ENCODE results near the gene ATL2.

The ATL2 gene

GRCh38 chr2:38390947-38391346, 13.9 kb upstream of the ATL2 start:
- DNase-seq = no peak

- DNase-seq = no peak
Measured at GRCh38 chr2:38387887-38388286, 10.8 kb upstream of the ATL2 start.

- DNase-seq = no peak
Measured at GRCh38 chr2:38386821-38387220, 9.7 kb upstream of the ATL2 start.

DNA sequence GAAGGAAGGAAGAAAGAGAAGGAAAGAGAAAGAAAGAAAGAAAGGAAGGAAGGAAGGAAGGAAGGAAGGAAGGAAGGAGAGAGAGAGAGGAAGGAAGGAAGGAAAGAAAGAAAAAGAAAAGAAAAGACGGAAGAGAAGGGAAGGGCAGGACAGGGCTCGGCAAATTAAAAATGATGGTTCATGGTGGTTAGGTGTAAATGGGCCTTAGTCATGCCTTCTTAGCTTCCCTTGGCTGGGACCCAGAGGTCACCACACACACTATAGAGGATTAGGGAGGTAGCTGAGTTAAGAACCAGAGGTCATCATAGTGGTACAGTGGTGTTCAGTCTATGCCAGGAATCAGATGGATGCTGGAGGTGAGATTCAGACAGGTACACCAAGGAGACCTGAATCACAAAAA, 9.3 kb upstream of the ATL2 start:
- no peak for DNase-seq

DNA sequence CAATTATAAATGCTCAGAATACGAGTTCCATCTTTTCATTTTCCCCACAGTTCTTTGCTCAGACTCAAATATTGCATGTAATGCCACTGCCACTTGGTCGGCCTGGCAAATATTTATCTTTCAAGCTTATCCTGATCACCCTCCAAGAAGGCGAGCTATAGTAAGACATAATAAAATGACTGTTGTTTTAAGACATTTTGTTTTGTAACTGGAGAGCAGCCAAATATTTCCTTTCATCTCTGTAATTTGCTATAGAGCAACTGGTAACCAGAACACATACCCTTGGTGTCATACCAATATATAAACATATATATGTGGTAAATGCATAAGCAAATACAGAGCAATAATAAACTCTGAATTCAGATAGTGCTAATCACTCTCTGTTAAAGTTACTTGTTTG, 7.3 kb upstream of the ATL2 start:
- no peak for DNase-seq

DNA sequence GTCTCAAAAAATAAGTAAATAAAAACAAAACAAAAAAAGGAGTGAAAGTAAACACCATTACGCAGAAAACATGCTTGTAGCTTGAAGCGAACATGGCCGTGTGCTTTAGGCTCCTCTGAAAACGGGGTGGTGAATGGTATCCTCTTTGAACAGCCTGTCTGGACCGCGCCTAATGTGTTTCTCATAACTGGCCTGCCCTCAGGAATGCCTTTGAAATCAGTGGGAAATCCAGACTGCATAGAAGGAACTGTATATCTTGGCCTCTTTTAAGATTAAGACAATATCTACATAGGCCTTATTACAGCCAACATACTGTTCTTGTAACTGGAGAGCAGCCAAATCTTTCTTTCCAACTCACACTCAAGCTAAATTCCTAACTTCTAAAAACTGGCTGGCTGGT, 6.7 kb upstream of the ATL2 start:
- peak; percentile 43 for DNase-seq

DNA sequence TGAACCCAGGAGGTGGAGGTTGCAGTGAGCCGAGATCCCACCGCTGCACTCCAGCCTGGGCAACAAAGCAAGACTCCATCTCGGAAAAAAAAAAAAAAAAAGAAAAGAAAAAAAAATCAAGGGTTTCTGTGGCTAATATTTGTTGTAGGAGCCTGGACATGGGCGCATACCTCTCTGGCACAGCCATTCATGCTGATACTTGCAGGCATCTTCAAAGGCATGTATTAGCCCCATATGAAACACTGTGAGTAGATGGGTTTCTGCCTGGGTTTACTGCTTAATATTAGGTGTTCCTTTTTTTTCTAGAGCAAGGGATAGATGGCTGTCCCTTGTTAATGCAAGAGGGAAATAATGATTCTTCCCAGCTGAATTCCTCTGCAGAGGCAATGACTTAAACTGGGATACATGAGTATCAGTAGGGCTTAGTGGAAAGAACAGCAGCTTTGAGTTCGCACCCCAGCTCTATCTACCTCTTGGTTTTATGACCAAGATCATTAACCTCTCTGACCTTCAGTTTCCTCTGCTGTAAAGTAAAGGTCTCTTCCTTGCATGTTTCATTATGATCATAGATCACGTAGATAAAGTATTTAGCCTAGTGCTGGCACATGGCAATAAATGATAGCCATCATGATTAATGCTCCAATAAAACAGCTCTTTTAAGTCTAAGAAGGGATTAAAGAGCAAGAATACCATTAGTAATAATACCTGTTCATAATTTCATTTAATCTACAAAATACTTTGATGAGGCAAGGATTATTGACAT, 4.5 kb upstream of the ATL2 start:
- DNase-seq = no peak

- no peak for DNase-seq
Measured at GRCh38 chr2:38380397-38381130, 3.5 kb upstream of the ATL2 start.

DNA sequence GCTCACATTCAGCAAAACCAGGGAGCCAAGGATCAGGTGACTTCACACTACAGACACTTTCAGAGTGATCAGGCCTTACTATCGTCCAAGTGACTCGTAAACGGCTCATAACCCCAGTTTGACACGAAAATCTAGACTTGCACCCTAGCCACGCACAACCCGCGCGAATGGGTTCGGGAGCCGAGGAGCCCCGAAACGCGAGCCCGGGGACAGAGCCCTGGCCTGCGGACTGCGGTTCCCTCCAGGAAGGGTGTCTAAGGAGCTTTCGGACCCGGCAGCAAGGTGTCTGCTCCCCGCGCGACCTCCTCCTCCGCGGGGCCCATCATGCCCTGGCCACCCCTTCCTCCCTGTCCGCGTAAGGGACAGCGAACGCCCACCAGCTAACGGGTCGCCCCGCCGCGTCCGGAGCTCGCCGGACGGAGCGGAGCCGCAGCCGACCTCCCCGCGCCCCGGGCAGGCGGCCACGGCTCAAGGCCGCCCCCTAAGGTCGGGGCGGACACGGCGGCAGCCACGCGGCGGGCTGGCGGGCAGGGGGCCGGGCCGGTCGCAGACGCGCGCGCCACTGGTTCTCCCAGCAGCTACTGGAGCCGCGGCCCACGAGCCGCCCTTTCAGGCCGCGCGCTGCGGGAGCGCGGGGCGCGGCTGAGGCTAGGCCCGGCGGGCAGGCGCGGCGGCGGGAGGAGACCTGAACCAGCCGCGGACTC, 575 bp downstream of the ATL2 start:
- DNase-seq = peak; percentile 54

DNA sequence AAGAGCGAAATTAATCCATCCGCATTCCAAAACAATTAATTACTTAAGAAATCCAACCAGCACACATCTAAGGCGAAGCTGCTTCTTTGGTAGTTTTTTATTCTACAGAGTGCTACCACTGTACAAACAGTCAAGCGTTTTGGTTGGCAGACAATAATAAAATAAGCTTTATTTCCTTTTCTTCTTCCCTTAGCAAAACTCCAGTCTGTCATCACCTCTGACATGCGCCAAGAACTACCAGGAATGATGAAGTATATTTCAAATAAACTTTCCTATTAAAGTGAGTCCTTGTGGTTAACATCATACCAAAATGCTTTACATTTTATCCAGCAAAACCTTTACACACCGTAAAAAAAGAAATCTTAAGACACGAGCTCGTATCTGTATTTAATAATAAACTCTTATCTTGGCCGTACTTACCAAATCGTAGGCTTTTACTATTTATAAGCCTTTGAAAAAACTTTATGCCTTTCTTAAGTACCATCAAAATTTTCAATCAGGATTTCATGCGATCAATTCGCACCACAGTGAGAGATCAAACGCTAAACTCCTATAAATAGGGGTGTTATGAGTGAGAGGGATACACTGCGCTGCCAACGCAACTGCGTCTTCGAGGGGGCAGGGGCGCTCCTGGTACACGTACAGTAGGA, 1.3 kb downstream of the ATL2 start:
- peak; percentile 49 for DNase-seq

- no peak for DNase-seq
Measured at GRCh38 chr2:38374984-38375383, 2.1 kb downstream of the ATL2 start.

- DNase-seq = no peak
Measured at GRCh38 chr2:38371235-38371634, 5.8 kb downstream of the ATL2 start.

- DNase-seq = no peak
Measured at GRCh38 chr2:38370664-38371063, 6.4 kb downstream of the ATL2 start.

GRCh38 chr2:38362232-38362631, 14.8 kb downstream of the ATL2 start:
- DNase-seq = no peak

DNA sequence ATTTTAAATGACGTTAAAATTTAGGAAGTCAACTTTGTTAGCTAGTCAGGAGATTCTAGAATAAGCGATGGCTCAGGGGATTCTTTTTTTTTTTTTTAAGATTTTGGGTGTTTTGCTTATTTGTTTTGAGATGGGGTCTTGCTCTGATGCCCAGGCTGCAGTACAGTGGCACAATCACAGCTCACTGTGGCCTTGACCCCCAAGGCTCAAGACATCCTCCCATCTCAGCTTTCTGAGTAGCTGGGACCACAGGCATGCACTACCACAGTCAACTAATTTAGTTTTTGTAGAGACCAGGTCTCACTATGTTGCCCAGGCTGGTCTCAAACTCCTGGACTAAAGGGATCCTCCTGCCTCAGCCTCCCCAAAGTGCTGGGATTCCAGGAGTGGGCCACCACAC, 16.9 kb downstream of the ATL2 start:
- no peak for DNase-seq

DNA sequence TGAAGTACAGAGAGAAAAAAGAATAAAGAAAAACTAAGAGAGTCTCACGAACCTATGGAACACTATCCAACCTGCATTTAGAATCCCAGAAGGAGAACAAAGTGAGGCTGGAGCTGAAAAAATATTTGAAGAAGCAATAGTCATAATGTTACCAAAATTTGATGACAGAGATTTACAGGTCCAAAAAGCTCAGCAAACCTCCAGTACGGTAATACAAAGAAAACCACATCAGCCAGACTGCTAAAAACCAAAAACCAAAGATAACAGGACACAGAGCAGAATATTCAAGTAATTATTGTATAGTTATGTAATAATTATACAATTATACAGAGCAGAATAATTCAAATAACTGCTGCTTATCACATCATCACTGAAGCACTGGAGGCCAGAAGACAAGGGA, 23.7 kb downstream of the ATL2 start:
- DNase-seq = no peak

DNA sequence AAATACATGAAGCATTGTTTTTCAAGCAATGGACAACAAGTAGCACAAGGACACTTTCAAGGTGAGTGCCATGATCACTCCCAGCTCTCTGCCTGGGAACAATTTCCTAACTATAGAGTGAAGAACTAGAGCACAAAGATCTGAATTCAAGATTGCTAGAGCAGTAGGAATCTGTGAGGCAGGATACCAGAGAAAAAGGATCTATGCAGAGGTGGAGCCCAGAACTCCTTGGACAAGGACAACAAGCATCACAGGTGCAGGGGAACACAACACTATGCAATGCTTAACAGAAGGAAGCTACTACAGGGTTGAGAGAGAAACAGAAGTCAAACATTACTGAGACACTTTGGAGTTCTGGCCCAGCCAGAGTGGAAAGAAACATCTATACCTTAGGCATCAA, 24.7 kb downstream of the ATL2 start:
- no peak for DNase-seq

GRCh38 chr2:38345323-38346038, 31.6 kb downstream of the ATL2 start:
- DNase-seq = no peak

GRCh38 chr2:38344813-38345212, 32.3 kb downstream of the ATL2 start:
- DNase-seq = no peak

GRCh38 chr2:38343212-38343611, 33.9 kb downstream of the ATL2 start:
- DNase-seq = no peak

DNA sequence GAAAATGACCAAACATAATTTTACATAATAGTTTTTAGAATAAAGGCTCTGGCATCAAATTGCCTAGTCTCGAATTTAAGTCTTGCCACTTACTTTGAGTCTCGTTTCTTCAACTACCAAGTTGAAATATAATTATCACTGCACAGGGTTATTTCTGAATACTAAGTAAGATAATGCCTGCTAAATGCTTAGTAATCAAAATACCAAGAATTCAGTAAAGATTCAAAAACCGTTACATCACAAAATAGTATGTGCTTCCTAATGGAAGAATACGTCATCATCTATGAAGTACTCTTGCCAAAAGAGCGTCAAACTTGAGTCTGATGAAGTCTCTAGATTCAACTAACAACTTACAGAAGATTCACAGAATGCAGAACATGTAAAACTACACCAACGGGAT, 40.5 kb downstream of the ATL2 start:
- DNase-seq = no peak

DNA sequence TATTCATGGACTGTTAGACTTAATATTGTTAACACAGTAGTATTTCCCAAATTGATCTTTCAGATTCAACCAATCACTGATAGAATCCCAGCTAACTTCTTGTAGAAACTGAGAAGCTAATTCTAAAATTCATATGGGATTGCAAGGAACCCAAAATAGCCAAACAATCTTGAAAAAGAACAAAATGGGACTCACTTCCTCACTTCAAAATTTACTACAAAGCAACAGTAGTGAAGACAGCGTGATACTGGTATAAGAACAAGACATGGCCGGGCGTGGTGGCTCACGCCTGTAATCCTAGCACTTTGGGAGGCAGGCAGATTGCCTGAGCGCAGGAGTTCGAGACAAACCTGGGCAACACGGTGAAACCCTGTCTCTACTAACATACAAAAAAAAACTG, 46.3 kb downstream of the ATL2 start:
- no peak for DNase-seq

GRCh38 chr2:38327580-38327979, 49.5 kb downstream of the ATL2 start:
- no peak for DNase-seq

All from fibroblast of skin of abdomen (primary cell).